Measurements from ENCODE around the gene FAXDC2. TPM values are rescaled to one million over a fixed set of nuclear protein-coding genes. Genes with fewer than 3 reads are reported as not detected.

Gene FAXDC2
- total and polyA plus RNA-seq, 5 donors, result 12.7 to 34.6 (median 27.6) TPM

DNA sequence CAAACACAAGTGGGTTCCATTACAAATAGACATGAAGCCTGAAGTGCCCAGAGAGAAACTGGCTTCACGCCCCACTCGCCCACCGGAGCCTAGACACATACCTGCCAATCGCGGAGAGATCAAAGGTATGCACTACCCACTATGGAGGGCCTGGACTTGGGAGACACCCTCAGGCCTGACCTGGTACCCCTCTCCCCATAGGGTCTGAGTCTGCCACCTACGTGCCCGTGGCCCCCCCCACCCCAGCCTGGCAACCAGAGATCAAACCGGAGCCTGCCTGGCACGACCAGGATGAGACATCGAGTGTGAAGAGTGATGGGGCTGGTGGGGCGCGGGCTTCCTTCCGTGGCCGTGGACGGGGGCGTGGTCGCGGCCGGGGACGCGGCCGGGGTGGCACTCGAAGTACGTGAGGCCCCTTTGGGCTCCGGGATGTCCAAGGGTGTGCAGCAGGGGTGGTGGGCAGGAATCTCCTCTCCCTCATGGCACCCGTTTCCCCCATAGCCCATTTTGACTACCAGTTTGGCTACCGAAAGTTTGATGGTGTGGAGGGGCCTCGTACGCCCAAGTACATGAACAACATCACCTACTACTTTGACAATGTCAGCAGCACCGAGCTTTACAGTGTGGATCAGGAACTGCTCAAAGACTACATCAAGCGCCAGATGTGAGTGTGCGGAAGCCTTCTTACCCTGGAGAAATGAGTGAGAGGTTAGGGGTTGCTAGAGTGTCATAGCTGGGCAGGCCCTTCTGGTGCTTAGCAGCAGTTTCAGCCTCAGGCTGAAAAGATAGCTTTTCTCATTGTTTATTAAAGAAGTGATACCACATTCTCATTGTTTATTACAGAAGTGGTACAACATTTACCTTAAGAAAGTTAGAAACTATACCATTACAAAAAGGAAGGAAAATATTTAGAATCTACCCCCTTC lies 56.5 kb downstream of the FAXDC2 start:
- H3K4me3 ChIP-seq (ENCODE audit: low read length), result no peak overlapping the region
- ATAC-seq (peak; percentile 47 to 54), DNase-seq (no peak)
- H3K4me1 ChIP-seq (ENCODE audit: control insufficient read depth, insufficient read depth, low read length), result peaks cover 9% of the 10 kb centered on the region
- H3K27me3 ChIP-seq (ENCODE audit: control insufficient read depth, insufficient read depth), result no peaks in the 10 kb centered on the region
- H3K27ac ChIP-seq (ENCODE audit: low read length), result no peak overlapping the region
- intact Hi-C loops (cut with DNase I), result no loop called here
- H3K9me3 ChIP-seq (ENCODE audit: control insufficient read depth, low read length), result no peaks in the 10 kb centered on the region
- 87% methylated on average over 32 of the region's 32 CpGs for WGBS

DNA sequence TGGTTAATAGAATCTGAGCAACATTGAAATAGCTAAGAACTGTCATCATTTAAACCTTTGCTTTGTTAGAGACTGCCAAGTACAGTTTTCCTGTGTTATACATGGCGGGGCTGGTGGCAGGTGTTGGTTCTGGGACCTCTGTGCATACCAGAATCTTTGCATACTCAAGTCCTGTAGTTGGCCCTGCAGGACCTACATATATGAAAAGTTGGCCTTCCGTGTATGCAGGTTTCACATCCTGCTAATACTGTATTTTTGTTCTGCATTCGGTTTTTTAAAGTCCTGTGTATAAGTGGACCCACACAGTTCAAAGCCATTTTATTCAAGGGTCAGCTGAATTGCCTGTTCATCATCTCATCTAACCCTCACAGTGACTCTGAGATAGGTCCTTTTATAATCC lies 58.9 kb downstream of the FAXDC2 start:
- H3K4me1 ChIP-seq (ENCODE audit: control insufficient read depth, insufficient read depth, low read length), result peaks cover 26% of the 10 kb centered on the region
- DNase-seq, result no peak
- WGBS, result 88% methylated on average over 3 of the region's 3 CpGs
- H3K27ac ChIP-seq (ENCODE audit: low read length), result no peak overlapping the region
- H3K27me3 ChIP-seq (ENCODE audit: control insufficient read depth, insufficient read depth), result no peaks in the 10 kb centered on the region
- no peak for ATAC-seq
- no peaks in the 10 kb centered on the region for H3K9me3 ChIP-seq (ENCODE audit: control insufficient read depth, low read length)
- intact Hi-C loops (cut with DNase I), result no loop called here
- H3K4me3 ChIP-seq (ENCODE audit: low read length), result no peak overlapping the region

DNA sequence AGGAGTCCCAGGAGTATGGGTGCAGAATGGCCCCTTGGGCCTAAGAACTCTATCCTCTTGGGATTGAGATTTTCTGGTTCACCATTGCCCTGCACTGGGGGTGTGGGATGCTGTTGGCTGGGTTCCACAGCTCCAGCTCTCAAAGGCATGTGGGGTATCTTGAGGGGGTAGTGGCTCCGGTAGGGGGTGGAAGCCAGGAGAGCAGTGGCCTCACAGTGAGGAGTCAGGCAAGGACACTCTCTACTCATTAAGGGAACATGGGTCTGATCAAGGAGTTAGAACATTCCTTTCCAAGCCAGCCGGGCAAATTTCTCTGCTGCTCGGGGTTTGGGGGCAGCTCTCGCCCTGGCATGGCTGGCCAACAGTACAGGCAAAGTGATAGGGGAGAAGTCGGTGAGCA lies 62.2 kb downstream of the FAXDC2 start:
- peak overlapping the region; percentile 79 for H3K27ac ChIP-seq (ENCODE audit: low read length)
- no peaks in the 10 kb centered on the region for H3K27me3 ChIP-seq (ENCODE audit: control insufficient read depth, insufficient read depth)
- WGBS, result 37% methylated on average over 5 of the region's 5 CpGs
- H3K9me3 ChIP-seq (ENCODE audit: control insufficient read depth, low read length), result no peaks in the 10 kb centered on the region
- peak in 1 of 3 donors; percentile 52 for DNase-seq
- H3K4me1 ChIP-seq (ENCODE audit: control insufficient read depth, insufficient read depth, low read length), result peaks cover 37% of the 10 kb centered on the region
- ATAC-seq, result peak; percentile 15 to 50
- intact Hi-C loops (cut with DNase I), result loop anchor here in 1 of 4 donors (10.0 kb wide), 1 partner anchor 103 kb away; no protein-coding TSS in a partner anchor
- no peak overlapping the region for H3K4me3 ChIP-seq (ENCODE audit: low read length)

GRCh38 chr5:154786414-154786813 lies 64.0 kb downstream of the FAXDC2 start:
- H3K27me3 ChIP-seq (ENCODE audit: control insufficient read depth, insufficient read depth), result no peaks in the 10 kb centered on the region
- no peak overlapping the region for H3K4me3 ChIP-seq (ENCODE audit: low read length)
- ATAC-seq, result peak in 1 of 2 donors; percentile 30
- no peaks in the 10 kb centered on the region for H3K9me3 ChIP-seq (ENCODE audit: control insufficient read depth, low read length)
- WGBS, result 47% methylated on average over 2 of the region's 2 CpGs
- intact Hi-C loops (cut with DNase I), result loop anchor here in 1 of 4 donors (10.0 kb wide), 1 partner anchor 102 kb away; no protein-coding TSS in a partner anchor
- no peak overlapping the region for H3K27ac ChIP-seq (ENCODE audit: low read length)
- no peak for DNase-seq
- peaks cover 47% of the 10 kb centered on the region for H3K4me1 ChIP-seq (ENCODE audit: control insufficient read depth, insufficient read depth, low read length)

DNA sequence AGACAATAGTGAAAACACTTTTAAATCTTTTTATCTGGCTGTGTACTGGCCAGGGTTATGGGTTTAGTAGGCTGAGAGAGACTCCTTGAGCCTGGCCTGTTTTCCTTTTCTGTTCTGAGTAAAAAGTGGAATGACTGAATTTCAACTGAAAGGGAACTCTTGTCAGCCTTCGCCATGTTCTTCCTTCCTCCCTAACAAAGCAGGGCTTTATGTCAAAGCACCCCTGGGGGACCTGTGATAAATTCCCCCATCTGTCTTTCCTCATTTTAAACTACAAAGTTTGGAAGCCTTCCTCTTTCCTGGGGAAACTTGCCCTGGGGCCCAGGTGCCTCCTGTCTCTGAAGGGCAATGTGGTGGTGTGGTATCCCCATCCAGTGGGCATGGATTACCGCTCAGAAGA lies 65.5 kb downstream of the FAXDC2 start:
- DNase-seq (no peak), ATAC-seq (no peak)
- no peak overlapping the region for H3K4me3 ChIP-seq (ENCODE audit: low read length)
- no peaks in the 10 kb centered on the region for H3K9me3 ChIP-seq (ENCODE audit: control insufficient read depth, low read length)
- no peaks in the 10 kb centered on the region for H3K27me3 ChIP-seq (ENCODE audit: control insufficient read depth, insufficient read depth)
- intact Hi-C loops (cut with DNase I), result loop anchor here in 1 of 4 donors (10.0 kb wide), 1 partner anchor 100 kb away; no protein-coding TSS in a partner anchor
- H3K27ac ChIP-seq (ENCODE audit: low read length), result peak overlapping the region; percentile 4
- WGBS, result 77% methylated on average over 2 of the region's 2 CpGs
- H3K4me1 ChIP-seq (ENCODE audit: control insufficient read depth, insufficient read depth, low read length), result peaks cover 55% of the 10 kb centered on the region

DNA sequence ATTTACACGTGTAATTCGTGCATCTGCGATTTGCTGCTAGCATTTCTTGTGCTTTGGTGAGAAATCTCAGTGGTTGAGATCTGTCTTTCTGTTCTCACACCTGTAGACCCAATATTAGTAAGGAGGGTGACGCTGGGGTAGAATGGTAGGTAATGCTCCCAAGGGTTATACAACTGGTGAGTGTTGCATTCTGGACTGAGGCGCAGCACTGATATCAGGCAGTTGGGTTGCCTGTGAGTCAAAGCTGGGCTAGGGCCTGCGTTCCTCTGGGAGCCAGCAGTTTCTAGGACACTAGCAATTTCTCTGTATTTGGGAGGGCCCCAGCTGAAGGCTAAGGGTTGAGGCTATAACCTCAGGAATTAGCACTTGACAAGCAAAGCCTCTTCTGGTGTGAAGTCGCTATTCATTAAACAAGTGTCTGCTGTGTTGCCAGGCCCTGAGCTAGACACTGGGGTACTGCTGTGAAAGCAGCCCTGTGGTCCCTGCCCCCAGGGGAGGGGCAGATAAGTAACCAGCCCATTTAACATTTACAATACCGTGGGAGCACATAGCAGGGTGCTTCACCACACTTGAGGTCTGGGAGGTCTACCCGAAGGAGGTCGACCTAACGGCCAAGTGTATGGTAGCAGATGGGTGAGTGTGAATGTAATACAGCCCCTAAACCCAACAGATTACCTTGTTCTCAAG lies 66.5 kb downstream of the FAXDC2 start:
- DNase-seq, result peak; percentile 53 to 75 (median 67)
- H3K4me3 ChIP-seq (ENCODE audit: low read length), result no peak overlapping the region
- peak; percentile 61 to 75 for ATAC-seq
- intact Hi-C loops (cut with DNase I), result loop anchor here in 1 of 4 donors (10.0 kb wide), 1 partner anchor 99 kb away; no protein-coding TSS in a partner anchor
- H3K27me3 ChIP-seq (ENCODE audit: control insufficient read depth, insufficient read depth), result no peaks in the 10 kb centered on the region
- peak overlapping the region; percentile 7 for H3K27ac ChIP-seq (ENCODE audit: low read length)
- WGBS, result 61% methylated on average over 11 of the region's 11 CpGs
- H3K4me1 ChIP-seq (ENCODE audit: control insufficient read depth, insufficient read depth, low read length), result peaks cover 62% of the 10 kb centered on the region
- no peaks in the 10 kb centered on the region for H3K9me3 ChIP-seq (ENCODE audit: control insufficient read depth, low read length)

DNA sequence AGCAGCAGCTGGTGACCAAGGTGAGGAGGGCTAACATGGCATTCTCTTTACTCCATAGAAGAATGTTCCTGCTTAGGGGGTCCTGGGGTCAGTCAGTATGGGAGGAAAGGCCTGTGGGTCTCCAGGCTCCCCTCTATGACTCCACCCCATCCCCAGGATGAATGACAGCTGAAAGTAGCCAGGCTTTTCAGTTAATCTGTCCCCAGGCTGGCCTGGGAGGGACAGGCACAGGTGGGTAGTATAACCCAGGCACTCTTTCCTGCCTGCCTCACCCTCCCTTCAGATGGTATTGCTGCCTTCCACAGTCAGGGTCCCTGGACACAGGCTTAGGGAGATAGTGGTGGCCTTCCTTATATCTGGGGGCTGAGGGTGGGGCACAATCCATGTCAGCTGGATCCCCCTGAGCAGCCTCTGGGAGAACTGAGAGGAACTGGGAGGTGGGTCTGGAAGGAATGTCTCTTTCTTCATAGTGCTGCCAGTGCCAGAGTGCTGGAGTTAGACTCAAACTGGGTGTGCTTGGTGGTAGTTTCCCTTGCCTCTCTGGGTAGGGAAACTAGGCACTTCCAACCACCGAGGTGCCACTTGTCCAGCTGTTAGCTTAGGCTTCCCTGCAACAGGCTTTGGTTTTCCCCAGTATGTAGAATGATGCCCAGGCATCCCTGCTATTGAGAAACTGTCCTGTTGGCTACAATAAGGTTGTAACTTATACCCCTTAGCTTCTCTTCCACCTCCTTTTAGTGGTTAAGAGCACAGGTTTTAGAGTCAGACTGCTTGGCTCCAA lies 67.4 kb downstream of the FAXDC2 start:
- no peaks in the 10 kb centered on the region for H3K27me3 ChIP-seq (ENCODE audit: control insufficient read depth, insufficient read depth)
- H3K9me3 ChIP-seq (ENCODE audit: control insufficient read depth, low read length), result no peaks in the 10 kb centered on the region
- H3K4me1 ChIP-seq (ENCODE audit: control insufficient read depth, insufficient read depth, low read length), result peaks cover 56% of the 10 kb centered on the region
- peak overlapping the region; percentile 47 for H3K27ac ChIP-seq (ENCODE audit: low read length)
- 65% methylated on average over 1 of the region's 1 CpG for WGBS
- intact Hi-C loops (cut with DNase I), result loop anchor here in 1 of 4 donors (10.0 kb wide), 1 partner anchor 98 kb away; no protein-coding TSS in a partner anchor
- ATAC-seq (peak in 1 of 2 donors; percentile 8), DNase-seq (peak in 1 of 3 donors; percentile 18)
- no peak overlapping the region for H3K4me3 ChIP-seq (ENCODE audit: low read length)

- DNase-seq (peak in 2 of 3 donors; percentile 63 to 69), ATAC-seq (peak; percentile 30 to 38)
- H3K27ac ChIP-seq (ENCODE audit: low read length), result peak overlapping the region; percentile 47
- 54% methylated on average over 4 of the region's 4 CpGs for WGBS
- intact Hi-C loops (cut with DNase I), result loop anchor here in 1 of 4 donors (10.0 kb wide), 1 partner anchor 98 kb away; no protein-coding TSS in a partner anchor
- H3K4me1 ChIP-seq (ENCODE audit: control insufficient read depth, insufficient read depth, low read length), result peaks cover 51% of the 10 kb centered on the region
- no peak overlapping the region for H3K4me3 ChIP-seq (ENCODE audit: low read length)
- no peaks in the 10 kb centered on the region for H3K9me3 ChIP-seq (ENCODE audit: control insufficient read depth, low read length)
- H3K27me3 ChIP-seq (ENCODE audit: control insufficient read depth, insufficient read depth), result no peaks in the 10 kb centered on the region
These were observed 68.1 kb downstream of the FAXDC2 start for GRCh38 chr5:154782326-154782725.

DNA sequence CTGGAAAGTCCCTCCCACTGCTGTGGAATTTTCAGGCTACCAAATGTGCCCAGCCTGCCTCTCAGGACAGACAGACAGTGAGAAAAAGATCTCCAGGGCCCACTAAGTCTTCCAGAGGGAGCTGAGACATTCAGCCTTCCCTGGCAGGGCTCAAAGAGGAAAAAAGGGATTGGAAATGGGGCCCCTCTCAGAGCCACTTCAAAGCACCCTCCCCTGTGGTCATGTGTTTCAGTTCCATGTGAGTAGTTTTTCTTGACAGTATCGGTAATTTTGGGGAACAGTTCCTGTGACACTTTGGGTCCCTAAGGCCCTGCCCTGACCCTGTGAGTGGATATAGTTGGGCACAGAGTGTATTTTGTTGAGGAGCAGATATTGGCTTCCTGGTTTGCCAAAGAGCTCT lies 70.3 kb downstream of the FAXDC2 start:
- DNase-seq, result no peak
- peak overlapping the region; percentile 61 for H3K27ac ChIP-seq (ENCODE audit: low read length)

DNA sequence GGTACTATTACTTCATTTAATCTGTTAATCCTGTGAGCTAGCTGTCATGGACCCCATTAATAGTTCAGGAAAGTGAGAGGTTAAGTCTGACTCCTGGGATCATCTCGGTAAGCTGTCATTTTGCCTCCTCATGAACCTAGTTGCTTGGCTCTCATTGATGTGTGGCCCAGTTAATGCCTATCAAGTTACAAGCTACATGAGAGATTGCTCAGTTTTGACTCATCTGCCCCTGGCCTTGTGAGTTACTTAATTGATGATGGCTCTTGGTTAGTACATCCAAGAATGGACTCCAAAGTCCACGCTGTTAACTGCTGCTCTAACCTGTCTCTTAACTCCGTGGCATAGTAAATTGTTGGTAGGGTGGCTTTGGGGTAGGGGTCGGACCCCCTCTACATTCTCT lies 71.3 kb downstream of the FAXDC2 start:
- Histone ChIP-seq H3K4me1 (ENCODE audit: control insufficient read depth, insufficient read depth, low read length) (peaks cover 44% of the 10 kb centered on the region), H3K27me3 (ENCODE audit: control insufficient read depth, insufficient read depth) (no peaks in the 10 kb centered on the region), H3K27ac (ENCODE audit: low read length) (no peak overlapping the region), H3K4me3 (ENCODE audit: low read length) (no peak overlapping the region), H3K9me3 (ENCODE audit: control insufficient read depth, low read length) (no peaks in the 10 kb centered on the region)
- intact Hi-C loops (cut with DNase I), result no loop called here
- ATAC-seq (no peak), DNase-seq (no peak)
- 88% methylated on average over 4 of the region's 4 CpGs for WGBS

More for the DNA sequence above, 70.3 kb downstream of the FAXDC2 start:
- intact Hi-C loops (cut with DNase I), result loop anchor here in 1 of 4 donors (10.0 kb wide), 1 partner anchor 95 kb away; no protein-coding TSS in a partner anchor
- no peak for ATAC-seq
- Histone ChIP-seq H3K9me3 (ENCODE audit: control insufficient read depth, low read length) (no peaks in the 10 kb centered on the region), H3K4me1 (ENCODE audit: control insufficient read depth, insufficient read depth, low read length) (peaks cover 43% of the 10 kb centered on the region), H3K27me3 (ENCODE audit: control insufficient read depth, insufficient read depth) (no peaks in the 10 kb centered on the region), H3K4me3 (ENCODE audit: low read length) (no peak overlapping the region)
- 26% methylated on average over 1 of the region's 1 CpG for WGBS
